ENCODE data around the gene NPAS3.

NPAS3 gene

GRCh38 chr14:33175951-33176350, 237.3 kb downstream of the NPAS3 start:
- DNase-seq, result no peak

DNA sequence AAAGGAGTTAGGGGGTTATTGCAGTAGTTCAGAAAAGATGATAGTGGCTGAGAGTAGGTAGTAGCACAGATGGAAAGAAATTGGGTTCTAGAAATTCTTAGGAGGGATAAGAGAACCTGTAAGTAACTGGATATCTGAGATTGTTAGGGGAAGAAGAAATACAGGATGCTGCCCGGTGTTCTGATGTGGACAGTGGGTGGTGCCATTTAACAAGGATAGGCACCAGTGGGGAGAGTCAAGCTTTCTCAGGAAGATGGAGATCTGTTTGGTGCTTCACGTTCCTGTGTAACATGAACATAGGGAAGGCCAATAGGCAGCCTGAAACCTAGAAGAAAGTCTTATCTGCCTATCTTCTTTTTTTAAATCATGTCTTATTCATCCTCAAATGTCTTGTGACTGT, 245.9 kb downstream of the NPAS3 start:
- no peak for DNase-seq

- DNase-seq, result no peak
Measured at GRCh38 chr14:33186656-33187055, 248.0 kb downstream of the NPAS3 start.

DNA sequence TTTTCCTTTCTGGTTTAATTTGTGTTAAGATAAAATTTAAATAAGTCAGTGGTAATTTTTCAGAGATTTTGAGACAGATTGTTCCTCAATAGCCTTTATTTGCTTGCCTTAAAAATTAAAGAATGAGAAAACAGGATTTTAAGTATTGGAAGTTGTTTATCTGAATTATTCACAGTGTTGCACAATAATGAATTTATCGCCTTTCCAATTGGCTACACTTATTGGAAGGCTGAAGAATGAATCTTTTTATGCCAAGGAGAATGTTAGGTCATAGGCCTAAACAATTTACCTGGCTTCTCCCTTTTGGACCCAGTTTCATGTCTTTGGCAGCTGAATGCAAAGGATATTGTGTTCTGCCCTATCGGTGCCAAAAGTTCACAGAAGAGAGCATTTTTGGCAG, 250.2 kb downstream of the NPAS3 start:
- DNase-seq, result no peak

DNA sequence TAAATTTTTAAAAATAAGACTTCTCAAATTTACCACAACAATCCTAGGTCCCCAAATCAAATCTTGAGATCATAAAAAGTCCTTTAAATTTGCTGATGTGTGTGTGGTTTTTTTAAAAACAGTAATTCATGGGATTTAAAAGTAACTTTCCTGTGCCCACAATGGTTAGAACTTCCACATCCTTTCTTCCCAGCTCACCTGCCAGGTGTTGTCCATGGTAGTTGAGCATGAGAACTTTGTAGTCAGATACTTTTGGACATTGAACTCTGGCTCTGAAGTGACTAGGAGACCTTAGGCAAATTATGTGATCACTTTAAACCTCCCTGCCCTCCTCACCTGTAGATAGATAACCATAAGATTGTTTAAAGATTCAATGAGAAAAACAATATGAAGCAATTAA, 253.2 kb downstream of the NPAS3 start:
- no peak for DNase-seq

GRCh38 chr14:33194551-33194950, 255.9 kb downstream of the NPAS3 start:
- no peak for DNase-seq

GRCh38 chr14:33198684-33199083, 260.0 kb downstream of the NPAS3 start:
- no peak for DNase-seq

DNA sequence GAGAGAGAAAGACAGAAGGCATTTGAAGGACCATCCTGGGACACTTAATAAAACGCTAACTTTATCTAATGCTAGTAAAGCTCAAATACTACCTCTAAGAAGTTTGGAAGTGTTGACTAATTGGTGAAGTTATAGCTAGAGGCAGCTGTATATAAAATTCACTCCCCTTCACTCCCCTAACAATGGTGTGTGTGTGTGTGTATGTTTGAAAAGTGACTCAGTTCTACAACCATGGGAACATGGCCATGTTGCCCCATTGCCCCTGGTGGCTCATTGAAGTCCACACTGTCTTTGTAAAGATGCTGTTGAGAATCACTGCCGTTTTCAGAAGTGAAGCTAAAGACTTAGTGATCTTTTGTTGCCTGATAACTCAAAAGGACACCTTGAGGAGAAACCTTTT, 262.4 kb downstream of the NPAS3 start:
- no peak for DNase-seq

- DNase-seq, result no peak
Measured at GRCh38 chr14:33206981-33207380, 268.3 kb downstream of the NPAS3 start.

DNA sequence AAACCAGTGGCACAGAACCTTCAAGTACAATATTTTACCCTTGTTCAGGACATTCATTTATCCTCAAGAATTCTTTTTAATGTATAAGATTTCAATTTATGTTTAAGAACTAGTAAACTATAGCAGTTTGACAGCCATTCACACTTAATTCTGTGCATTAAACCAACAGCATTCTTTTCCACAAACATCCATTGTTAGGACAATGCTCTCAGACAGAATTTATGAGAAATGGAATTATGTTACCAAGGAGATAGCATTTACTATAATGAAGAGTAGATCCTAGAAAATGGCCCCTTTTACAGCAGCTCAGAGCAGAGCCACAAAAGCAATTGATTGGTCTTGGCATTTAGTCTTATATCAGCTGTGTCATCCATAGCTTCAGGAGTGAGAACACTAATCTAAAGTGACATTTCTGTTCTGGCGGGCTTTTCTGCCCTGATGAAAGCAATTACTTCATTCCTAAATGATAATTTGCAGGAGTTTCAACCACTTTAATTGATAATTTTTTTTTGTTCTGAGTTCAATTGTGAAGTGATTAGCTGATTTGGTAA, 268.9 kb downstream of the NPAS3 start:
- no peak for DNase-seq

DNA sequence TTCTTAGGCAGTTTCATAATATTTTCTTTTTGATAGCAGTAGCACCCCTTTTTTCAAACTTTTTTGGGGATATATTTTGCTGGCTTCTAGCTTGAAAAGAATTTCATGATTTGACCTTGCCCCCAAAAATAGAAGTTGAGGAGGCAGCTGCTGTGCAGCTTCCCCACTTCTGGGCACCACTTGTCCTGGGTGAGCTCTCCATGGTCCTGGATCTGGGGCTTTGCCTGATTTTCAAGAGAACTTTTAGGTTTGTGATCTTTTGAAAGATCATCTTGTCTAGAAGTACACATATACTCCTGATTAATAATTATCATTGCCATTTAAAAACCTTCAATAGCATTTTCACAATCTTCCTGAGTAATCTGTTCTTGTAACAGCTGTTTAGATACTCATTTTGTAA, 271.6 kb downstream of the NPAS3 start:
- DNase-seq, result peak; percentile 2

GRCh38 chr14:33218026-33218425, 279.3 kb downstream of the NPAS3 start:
- DNase-seq, result no peak

DNA sequence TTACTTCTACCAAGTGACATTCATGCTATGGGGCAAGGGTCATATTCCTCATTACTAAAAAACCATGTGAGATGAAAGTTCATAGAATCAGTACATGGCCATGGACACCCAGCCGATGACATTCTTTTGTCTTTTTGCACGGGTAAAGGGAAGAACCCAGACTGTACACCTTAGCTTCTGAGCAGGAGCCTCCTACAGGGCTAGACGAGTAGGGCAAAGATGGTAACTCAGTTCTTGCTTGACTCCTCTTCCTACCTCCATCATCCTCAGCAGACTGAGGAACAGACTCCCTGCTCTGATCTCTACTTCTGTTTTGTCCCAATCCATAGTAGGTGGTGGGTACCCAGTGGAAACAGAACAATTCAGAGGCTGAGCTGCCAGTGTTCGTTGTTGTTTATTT, 281.3 kb downstream of the NPAS3 start:
- DNase-seq, result no peak

- DNase-seq, result no peak
Measured at GRCh38 chr14:33229269-33229929, 290.7 kb downstream of the NPAS3 start.

DNA sequence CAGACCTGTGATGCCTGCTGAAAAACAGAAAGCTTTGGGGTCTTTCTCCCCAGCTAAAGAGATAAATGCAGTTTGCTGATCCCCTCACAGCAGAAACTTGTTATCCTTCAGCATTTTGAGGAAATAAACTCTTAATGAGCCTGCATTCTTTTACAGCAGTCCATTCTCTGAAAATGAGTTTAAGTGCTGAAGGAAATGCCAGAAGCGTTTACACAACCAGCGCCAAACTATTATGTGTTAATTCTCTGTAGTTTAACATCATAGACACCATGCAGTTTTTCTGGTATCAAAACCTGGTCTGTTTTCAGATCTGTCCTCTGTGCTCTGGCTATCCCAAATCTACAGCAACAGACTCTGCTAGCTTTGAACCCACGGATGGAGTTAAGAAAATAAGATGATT, 291.3 kb downstream of the NPAS3 start:
- DNase-seq, result peak; percentile 1

- no peak for DNase-seq
Measured at GRCh38 chr14:33232031-33232430, 293.4 kb downstream of the NPAS3 start.

DNA sequence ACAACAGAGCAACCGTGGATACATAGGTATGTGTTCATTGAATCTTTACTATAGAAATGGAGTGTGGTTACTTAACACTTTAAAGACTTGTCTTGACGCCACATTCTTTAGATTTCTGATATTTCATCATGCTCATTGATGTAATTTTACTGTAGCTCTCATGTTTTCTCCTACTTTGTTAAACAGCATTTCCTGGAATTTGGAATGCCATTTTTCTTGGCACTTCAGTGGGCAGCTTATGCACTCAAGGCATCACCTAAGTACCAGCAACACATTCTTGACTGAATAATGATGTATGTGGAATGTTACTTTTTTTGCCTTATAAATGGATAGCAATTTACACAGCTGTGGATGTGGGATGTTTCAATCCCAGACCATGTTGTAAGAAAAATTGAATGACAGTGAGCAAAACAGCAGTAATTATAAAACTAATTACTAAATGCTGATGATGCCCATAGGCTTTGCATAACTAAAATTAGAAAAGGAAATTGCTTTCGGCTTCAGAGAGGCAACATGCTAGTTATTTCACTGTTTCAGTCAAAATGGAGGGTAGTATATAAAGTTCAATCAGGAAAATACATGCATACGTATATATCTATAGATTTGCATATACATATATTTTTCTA, 298.5 kb downstream of the NPAS3 start:
- no peak for DNase-seq

DNA sequence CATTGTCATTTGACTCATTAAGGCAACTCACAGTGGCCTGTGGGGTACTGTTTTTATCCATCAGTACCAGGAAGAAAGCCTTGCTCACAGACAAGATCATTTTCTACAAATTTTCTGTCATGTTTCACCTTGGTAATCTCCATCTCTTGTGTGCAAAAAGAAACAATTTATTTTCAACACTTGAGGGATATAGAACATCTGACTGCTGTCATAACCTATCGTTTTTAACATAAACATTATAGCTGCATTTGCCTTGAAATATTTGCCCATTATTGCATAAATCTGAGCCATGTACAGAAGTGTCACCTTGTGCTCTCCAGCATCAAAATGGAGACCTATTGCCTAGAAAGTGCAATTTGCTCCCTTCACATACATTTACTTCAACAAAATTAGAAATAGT, 300.8 kb downstream of the NPAS3 start:
- DNase-seq, result no peak

GRCh38 chr14:33240466-33240865, 301.8 kb downstream of the NPAS3 start:
- DNase-seq, result no peak

GRCh38 chr14:33241331-33241730, 302.7 kb downstream of the NPAS3 start:
- no peak for DNase-seq

DNA sequence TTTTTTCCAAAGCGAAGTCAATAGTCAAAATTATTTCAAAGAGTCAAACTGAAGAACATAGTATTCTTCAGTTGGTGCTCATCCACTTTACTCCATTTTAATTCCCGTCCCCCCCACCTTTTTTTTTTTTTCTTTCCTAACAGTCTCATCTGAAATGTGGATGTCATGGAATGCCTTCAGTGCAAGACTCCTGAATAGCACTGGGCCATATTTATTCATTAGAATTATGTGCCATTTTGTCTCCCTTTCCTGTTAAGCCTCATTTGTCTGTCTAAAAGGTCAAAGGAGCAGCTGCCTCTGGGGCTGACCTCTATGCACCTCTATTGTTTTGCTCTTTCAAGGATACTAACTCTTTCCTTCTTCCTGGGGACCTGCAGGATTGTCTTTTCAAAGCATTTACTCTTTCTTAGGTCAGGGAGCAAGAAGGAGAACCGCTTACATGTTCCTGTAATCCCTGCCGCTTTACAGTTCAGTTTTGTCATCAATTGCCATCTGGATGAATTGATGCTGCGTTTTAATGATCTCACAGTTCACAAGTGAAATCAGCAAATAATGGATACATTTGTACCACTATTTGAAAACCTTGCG, 310.6 kb downstream of the NPAS3 start:
- no peak for DNase-seq

- no peak for DNase-seq
Measured at GRCh38 chr14:33250963-33251362, 312.3 kb downstream of the NPAS3 start.

DNA sequence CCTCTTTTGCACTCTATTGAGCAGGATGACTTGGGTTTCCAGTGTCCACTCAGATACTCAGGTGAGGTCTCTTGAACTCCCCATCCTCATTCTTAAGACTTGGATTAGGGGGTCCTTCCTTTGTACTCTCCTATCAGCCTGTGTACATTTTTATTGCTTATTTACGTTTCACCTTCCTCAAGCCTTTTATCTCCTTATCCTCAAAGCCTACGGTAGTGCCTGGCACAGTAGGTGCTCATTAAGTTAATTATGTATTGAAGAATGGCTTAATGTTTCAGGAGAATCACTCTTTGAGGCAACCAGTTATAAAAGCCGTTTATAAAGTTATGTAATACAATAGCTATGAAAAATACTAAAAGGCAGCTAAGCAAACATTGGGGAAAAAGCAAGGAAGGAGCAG, 315.7 kb downstream of the NPAS3 start:
- no peak for DNase-seq

DNA sequence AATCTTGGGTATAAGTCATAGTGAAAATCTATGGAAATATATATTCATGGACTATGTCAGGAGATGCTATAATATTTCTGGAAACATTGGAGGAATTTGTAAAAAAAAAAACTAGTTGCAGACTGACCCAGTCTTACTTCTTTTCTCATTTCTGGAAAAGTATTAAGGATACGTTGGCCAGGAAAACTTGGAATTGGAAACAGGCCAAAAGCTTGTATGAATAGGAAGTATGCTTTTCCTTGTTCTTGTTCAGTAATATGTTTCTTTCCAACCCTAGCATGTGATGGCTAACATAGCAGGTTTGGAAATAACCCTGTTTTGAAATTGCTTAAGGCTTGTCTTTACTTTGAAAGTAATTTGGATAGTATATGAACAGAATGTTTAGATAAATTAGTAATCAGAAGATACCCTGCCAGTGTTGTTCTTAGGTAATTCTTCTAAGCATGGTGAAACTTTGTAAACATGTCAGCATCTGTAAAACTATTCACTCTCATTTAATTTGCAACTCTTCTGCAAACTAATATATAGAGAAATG, 316.2 kb downstream of the NPAS3 start:
- no peak for DNase-seq

All from right kidney (tissue), 1 donor.